ENCODE measurements around the gene ACTL7A. TPM values are rescaled to one million over a fixed set of nuclear protein-coding genes. Genes with fewer than 3 reads are reported as not detected.
"Not testable (repeated sequence)": the region's sequence is repeated elsewhere in the genome, so short reads cannot be mapped to it uniquely, and the experiment has no call there.

ACTL7A gene
- total RNA-seq, 4 donors from 2014 or later: not detected

DNA sequence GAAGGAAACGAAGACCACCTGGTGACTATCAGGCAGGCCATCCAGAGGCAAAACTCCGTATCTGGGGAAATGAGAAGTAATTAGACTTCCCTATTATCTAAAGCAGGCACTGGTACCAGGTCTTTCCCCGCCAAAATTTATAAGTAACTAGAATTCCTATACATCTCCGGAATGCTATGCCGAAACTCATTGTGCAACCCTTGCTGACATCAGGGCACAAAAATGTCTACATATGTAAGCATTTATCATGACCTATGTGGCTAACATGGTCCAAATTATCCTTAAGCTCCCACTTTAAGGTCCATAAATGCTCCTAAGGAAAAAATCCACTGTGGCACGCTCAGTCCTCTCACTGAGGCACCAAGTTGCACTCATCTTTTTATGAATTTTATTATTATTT is 24.0 kb upstream of the ACTL7A start:
- TF ChIP-seq, protein P1, sequence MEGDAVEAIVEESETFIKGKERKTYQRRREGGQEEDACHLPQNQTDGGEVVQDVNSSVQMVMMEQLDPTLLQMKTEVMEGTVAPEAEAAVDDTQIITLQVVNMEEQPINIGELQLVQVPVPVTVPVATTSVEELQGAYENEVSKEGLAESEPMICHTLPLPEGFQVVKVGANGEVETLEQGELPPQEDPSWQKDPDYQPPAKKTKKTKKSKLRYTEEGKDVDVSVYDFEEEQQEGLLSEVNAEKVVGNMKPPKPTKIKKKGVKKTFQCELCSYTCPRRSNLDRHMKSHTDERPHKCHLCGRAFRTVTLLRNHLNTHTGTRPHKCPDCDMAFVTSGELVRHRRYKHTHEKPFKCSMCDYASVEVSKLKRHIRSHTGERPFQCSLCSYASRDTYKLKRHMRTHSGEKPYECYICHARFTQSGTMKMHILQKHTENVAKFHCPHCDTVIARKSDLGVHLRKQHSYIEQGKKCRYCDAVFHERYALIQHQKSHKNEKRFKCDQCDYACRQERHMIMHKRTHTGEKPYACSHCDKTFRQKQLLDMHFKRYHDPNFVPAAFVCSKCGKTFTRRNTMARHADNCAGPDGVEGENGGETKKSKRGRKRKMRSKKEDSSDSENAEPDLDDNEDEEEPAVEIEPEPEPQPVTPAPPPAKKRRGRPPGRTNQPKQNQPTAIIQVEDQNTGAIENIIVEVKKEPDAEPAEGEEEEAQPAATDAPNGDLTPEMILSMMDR (IDR thresholded peaks at IDR 0.05): no peak
- ATAC-seq (ENCODE audit: low FRiP score): no peak
- no peak for DNase-seq (ENCODE audit: low spot score)

- DNase-seq (ENCODE audit: low spot score); ATAC-seq (ENCODE audit: low FRiP score): not testable (repeated sequence)
These were observed 22.5 kb upstream of the ACTL7A start for GRCh38 chr9:108839561-108839960.

DNA sequence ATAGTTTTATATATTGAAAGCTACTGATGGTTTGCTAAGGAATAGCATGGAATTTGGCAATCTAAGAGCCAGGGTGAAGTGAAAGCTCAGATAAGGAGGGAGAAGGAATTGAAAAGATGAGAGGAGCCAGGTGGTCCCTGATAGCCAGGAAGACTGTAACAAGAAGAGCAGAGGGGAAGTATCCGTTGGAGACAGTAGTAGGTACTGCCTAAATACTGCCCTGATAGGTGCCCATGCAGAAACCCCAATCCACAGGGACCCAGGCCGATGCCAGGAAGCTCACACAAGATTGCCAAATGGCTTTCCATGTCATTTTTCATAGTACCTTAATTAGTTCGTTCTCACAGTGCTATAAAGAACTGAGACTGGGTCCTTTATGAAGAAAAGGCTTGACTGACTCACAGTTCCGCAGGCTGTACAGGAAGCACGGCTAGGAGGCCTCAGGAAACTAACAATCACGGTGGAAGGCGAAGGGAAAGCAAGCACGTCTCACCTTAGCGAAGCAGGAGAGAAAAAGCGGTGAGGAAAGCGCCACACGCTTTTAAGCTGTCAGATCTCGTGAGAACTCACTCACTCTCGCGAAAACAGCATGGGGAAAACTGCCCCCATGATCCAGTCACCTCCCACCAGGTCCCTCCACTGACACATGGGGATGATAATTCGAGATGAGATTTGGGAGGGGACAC is 19.3 kb upstream of the ACTL7A start:
- DNase-seq (ENCODE audit: low spot score) (no peak), ATAC-seq (ENCODE audit: low FRiP score) (no peak)
- TF ChIP-seq, protein P1 (IDR thresholded peaks at IDR 0.05): no peak

- DNase-seq (ENCODE audit: low spot score) (no peak), ATAC-seq (ENCODE audit: low FRiP score) (no peak)
- TF ChIP-seq, protein P1 (IDR thresholded peaks at IDR 0.05): no peak
These were observed 17.7 kb upstream of the ACTL7A start for GRCh38 chr9:108844391-108844790.

DNA sequence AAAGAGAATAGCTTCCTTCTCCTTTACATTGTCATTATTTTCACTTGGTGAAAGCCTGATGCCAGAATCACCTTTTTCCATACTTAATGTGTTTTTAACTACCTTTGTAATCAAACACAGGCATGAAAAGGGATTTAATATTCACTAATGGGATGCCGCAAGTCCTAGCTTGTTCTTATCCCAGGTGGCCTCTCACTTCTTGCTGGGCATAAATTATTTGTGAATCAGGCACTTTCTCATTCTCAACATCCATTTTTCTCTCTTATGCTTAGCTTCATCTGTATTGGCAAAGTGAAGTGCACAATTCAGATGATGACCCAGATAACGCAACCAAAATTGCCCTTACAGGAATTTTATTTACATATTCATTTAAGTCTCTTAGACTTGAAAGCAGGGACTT is 17.2 kb upstream of the ACTL7A start:
- no peak for DNase-seq (ENCODE audit: low spot score)
- TF ChIP-seq, protein P1 (IDR thresholded peaks at IDR 0.05): no peak
- ATAC-seq (ENCODE audit: low FRiP score): no peak

- DNase-seq (ENCODE audit: low spot score) (no peak), ATAC-seq (ENCODE audit: low FRiP score) (no peak)
- TF ChIP-seq, protein P1 (IDR thresholded peaks at IDR 0.05): no peak
These were observed 16.6 kb upstream of the ACTL7A start for GRCh38 chr9:108845507-108845906.

- TF ChIP-seq, protein P1 (IDR thresholded peaks at IDR 0.05): no peak
- ATAC-seq (ENCODE audit: low FRiP score) (no peak), DNase-seq (ENCODE audit: low spot score) (no peak)
These were observed 16.1 kb upstream of the ACTL7A start for GRCh38 chr9:108845947-108846346.

DNA sequence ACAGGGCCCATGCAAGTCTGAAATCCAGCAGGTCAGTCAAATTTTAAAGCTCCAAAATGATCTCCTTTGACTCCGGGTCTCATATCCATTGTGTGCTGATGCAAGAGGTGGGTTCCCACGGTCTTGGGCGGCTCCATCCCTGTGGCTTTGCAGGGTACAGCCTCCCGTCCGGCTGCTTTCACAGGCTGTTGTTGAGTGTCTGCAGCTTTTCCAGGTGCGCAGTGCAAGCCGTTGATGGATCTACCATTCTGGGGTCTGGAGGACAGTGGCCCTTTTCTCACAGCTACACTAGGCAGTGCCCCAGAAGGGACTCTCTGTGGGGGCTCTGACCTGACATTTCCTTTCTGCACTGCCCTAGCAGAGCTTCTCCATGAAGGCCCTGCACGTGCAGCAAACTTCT is 13.8 kb upstream of the ACTL7A start:
- DNase-seq (ENCODE audit: low spot score); ATAC-seq (ENCODE audit: low FRiP score): not testable (repeated sequence)
